Fibroblast of the aortic adventitia (primary cell): Measurements from ENCODE around the gene MBTD1. TPM values are rescaled to one million over a fixed set of nuclear protein-coding genes. Genes with fewer than 3 reads are reported as not detected.

Experiments used
- DNase-seq: peaks from one replicate; pipeline ENCODE4 v3.0.0-alpha.2; 2010; ENCODE audit warnings: low read depth
- H3K4me3 ChIP-seq: 2 replicates; pipeline ENCODE4 v1.5.1; 2011; ENCODE audit warnings: low read depth, mild to moderate bottlenecking, control low read depth, low read length, moderate library complexity
- CTCF ChIP-seq: IDR thresholded peaks from 2 replicates; pipeline ENCODE4 v1.5.1; 2011; ENCODE audit warnings: mild to moderate bottlenecking, low read length, control low read depth, inconsistent platforms; ENCODE audit not compliant: insufficient read depth
- total RNA-seq: library from RNA; depleted of rRNA; stranded (reverse); fragments of >200 nt; gene quantifications from 2 replicates; pipeline ENCODE4 v1.2.3, GENCODE V29; 2012; ENCODE audit warnings: low replicate concordance

The MBTD1 gene
- total RNA-seq, 1 donor: 13.1 TPM

GRCh38 chr17:51161541-51161940 lies 98.3 kb downstream of the MBTD1 start:
- H3K4me3 ChIP-seq: no peak overlapping the region
- no peak for DNase-seq
- TF ChIP-seq CTCF: no peak

- no peak overlapping the region for H3K4me3 ChIP-seq
- no peak for DNase-seq
- no peak for TF ChIP-seq CTCF
Observed at GRCh38 chr17:51159604-51160003, 100.2 kb downstream of the MBTD1 start.

- no peak overlapping the region for H3K4me3 ChIP-seq
- TF ChIP-seq CTCF: no peak
- DNase-seq: no peak
Observed at GRCh38 chr17:51155416-51155815, 104.4 kb downstream of the MBTD1 start.

- no peak for DNase-seq
- TF ChIP-seq CTCF: no peak
- peak overlapping the region; percentile 91 for H3K4me3 ChIP-seq
Observed at GRCh38 chr17:51154176-51154575, 105.7 kb downstream of the MBTD1 start.

GRCh38 chr17:51153210-51154072 lies 106.4 kb downstream of the MBTD1 start, which contains the start of gene NME1:
Gene NME1 (plus strand): TSS chr17:51153559. CDS start chr17:51155655, 2,096 bp downstream.
- TF ChIP-seq CTCF: peak; percentile 78
- DNase-seq: peak; percentile 100
- peak within 1 kb of the TSS; percentile 91 for H3K4me3 ChIP-seq

GRCh38 chr17:51152766-51153209 lies 107.1 kb downstream of the MBTD1 start:
- no peak for DNase-seq
- peak overlapping the region; percentile 60 for H3K4me3 ChIP-seq
- TF ChIP-seq CTCF: no peak

- H3K4me3 ChIP-seq: no peak overlapping the region
- no peak for DNase-seq
- TF ChIP-seq CTCF: no peak
Observed at GRCh38 chr17:51150932-51151331, 108.9 kb downstream of the MBTD1 start.
